Hindlimb muscle (tissue), 1 donor: ENCODE measurements around the gene ZBTB17. TPM values are rescaled to one million over a fixed set of nuclear protein-coding genes. Genes with fewer than 3 reads are reported as not detected.
"Not testable (repeated sequence)": the region's sequence is repeated elsewhere in the genome, so short reads cannot be mapped to it uniquely, and the experiment has no call there.

Experiments used
- DNase-seq: peaks from one replicate; pipeline ENCODE4 v3.0.0-alpha.2; 2013
- polyA plus RNA-seq: library from polyadenylated mRNA; unstranded; fragments of 120-200 nt; gene quantifications from one replicate; pipeline ENCODE4 v1.2.1, GENCODE V29; 2013; ENCODE audit not compliant: insufficient read length

The ZBTB17 gene
- polyA plus RNA-seq, 1 donor, result 24.5 TPM

DNA sequence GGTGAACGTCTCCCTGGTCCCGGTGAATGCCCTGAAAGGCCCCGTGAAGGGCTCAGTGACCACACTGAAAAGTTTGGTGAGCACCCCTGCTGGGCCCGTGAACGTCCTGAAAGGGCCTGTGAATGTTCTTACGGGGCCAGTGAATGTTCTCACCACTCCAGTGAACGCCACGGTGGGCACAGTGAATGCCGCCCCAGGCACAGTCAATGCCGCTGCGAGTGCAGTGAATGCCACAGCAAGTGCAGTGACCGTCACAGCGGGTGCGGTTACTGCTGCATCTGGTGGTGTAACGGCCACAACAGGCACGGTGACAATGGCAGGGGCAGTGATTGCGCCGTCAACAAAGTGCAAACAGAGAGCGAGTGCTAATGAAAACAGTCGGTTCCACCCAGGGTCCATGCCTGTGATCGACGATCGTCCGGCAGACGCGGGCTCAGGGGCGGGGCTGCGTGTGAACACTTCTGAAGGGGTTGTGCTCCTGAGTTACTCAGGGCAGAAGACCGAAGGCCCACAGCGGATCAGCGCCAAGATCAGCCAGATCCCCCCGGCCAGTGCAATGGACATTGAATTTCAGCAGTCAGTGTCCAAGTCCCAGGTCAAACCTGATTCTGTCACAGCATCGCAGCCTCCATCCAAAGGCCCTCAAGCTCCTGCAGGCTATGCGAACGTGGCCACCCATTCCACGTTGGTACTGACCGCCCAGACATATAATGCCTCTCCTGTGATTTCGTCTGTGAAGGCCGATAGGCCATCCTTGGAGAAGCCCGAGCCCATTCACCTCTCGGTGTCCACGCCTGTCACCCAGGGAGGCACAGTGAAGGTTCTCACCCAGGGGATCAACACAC, 41.5 kb downstream of the ZBTB17 start:
- DNase-seq, result no peak

DNA sequence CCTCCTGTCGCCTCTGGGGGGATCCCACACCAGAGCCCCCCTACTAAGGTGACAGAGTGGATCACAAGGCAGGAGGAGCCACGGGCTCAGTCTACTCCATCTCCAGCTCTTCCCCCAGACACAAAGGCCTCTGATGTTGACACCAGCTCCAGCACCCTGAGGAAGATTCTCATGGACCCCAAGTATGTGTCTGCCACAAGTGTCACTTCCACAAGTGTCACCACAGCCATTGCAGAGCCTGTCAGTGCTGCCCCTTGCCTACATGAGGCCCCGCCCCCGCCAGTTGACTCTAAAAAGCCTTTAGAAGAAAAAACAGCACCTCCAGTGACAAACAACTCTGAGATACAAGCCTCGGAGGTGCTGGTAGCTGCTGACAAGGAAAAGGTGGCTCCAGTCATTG, 42.2 kb downstream of the ZBTB17 start:
- no peak for DNase-seq

DNA sequence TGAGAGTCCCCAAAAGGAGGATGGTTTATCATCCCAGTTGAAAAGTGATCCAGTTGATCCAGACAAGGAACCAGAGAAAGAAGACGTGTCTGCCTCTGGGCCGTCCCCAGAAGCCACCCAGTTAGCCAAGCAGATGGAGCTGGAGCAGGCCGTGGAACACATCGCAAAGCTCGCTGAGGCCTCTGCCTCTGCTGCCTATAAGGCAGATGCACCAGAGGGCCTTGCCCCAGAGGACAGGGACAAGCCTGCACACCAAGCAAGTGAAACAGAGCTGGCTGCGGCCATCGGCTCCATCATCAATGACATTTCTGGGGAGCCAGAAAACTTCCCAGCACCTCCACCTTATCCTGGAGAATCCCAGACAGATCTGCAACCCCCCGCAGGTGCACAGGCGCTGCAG, 43.3 kb downstream of the ZBTB17 start:
- no peak for DNase-seq

DNA sequence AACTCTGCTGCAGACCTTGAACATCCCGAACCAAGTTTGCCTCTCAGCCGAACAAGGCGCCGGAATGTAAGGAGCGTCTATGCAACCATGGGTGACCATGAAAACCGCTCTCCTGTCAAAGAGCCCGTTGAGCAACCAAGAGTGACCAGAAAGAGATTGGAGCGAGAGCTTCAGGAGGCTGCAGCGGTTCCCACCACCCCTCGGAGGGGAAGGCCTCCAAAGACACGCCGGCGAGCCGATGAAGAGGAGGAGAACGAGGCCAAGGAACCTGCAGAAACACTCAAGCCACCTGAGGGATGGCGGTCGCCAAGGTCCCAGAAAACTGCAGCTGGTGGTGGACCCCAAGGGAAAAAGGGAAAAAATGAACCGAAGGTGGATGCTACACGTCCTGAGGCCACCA, 44.0 kb downstream of the ZBTB17 start:
- DNase-seq, result no peak

DNA sequence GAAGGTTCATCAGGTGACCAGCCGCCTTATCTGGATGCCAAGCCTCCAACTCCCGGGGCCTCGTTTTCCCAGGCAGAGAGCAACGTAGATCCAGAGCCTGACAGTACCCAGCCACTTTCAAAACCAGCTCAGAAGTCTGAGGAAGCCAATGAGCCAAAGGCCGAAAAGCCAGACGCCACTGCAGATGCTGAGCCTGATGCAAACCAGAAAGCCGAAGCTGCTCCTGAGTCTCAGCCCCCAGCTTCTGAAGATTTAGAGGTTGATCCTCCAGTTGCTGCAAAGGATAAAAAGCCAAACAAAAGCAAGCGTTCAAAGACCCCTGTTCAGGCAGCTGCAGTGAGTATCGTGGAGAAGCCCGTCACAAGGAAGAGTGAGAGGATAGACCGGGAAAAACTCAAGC, 44.5 kb downstream of the ZBTB17 start:
- DNase-seq, result no peak

DNA sequence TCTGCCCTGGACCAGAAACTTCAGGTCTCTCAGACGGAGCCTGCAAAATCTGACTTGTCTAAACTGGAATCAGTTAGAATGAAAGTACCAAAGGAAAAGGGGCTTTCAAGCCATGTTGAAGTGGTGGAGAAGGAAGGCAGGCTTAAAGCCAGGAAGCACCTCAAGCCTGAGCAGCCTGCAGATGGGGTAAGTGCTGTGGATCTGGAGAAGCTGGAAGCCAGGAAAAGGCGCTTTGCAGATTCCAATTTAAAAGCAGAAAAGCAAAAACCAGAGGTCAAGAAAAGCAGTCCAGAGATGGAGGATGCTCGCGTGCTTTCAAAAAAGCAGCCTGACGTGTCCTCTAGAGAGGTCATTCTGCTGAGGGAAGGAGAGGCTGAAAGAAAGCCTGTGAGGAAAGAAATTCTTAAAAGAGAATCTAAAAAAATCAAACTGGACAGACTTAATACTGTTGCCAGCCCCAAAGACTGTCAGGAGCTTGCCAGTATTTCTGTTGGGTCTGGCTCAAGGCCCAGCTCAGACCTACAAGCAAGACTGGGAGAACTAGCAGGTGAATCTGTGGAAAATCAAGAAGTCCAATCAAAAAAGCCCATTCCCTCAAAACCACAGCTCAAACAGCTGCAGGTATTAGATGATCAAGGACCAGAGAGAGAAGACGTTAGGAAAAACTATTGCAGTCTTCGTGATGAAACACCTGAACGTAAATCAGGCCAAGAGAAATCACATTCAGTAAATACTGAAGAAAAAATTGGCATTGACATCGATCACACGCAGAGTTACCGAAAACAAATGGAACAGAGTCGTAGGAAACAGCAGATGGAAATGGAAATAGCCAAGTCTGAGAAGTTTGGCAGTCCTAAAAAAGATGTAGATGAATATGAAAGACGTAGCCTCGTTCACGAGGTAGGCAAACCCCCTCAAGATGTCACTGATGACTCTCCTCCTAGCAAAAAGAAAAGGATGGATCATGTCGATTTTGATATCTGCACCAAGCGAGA, 46.6 kb downstream of the ZBTB17 start:
- DNase-seq, result no peak

DNA sequence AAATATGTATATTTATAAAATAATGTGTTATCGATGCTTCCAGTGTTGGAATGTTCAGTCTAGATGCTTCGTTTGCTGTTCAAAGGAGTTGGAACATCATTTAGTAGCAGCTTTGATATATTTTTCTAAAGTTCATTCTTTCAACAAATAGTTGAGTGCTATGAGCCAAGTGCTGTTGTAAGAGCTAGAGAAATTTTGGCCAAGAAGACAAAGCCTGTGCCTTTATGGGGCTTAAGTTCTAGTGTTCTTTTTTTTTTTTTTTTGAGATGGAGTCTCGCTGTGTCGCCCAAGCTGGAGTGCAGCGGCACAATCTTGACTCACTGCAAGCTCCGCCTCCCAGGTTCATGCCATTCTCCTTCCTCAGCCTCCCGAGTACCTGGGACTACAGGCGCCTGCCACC, 49.5 kb downstream of the ZBTB17 start:
- not testable (repeated sequence) for DNase-seq

DNA sequence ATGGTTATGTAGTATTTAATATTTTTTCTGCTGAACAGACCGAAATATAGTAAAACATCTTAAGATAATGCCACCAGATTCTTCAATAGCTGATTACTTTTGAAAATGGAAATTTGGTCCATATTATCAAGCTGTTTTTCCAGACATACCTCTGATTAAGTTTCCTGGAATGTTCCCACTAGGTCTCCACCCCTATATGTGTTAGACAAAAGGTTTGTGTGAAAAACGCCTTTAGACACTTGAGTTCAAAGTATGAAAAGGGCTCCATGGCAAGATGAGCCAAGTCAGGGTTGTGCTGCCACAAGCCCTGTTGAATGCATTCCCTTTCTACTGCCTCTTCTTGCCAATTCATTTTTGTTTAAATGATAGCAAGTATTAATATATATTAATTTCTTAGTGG, 52.7 kb downstream of the ZBTB17 start:
- DNase-seq, result no peak

DNA sequence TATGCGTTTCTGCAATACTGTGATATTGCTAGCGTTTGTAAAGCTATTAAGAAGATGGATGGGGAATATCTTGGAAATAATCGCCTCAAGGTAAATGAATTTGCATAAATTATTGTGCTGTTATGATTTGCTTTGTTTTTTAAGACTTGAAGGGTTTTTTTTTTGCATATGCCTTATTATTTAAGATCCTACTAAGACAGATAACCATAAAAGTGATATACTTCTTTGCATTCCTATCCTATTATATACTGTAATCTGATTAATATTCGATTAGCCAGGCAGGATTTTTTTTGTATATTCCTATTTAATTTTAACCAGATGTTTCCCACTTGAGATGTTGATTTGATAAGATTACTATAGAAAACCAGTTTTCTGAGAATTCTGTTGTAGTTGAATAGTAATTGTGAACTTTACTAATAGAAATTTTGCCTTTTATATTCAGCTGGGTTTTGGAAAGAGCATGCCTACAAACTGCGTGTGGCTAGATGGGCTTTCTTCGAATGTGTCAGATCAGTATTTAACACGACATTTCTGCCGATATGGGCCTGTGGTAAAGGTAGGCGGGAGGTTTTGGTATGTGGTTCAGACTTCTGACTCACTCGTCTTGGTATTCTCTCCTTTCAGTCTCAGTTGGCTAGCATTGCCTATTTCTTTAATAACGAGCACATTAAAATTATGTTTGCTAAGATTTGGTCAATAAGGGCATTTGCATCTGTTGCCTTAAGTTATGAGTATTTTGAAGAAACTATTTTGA, 56.8 kb downstream of the ZBTB17 start:
- DNase-seq, result no peak

DNA sequence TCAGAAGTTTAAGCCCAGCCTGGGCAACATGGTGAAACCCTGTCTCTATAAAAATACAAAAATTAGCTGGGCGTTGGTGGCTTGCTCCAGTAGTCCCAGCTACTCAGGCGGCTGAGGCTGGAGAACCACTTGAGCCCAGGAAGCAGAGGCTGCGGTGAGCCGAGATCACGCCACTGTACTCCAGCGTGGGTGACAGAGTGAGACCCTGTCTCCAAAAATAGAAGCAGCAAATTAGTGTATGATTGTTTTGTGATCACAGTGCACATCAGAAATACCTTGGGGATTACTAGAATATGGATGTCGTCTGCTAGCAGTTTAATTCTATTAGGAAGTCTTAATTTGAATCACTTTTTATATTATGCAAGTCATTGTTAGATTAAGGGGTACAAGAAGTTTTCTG, 59.0 kb downstream of the ZBTB17 start:
- no peak for DNase-seq

DNA sequence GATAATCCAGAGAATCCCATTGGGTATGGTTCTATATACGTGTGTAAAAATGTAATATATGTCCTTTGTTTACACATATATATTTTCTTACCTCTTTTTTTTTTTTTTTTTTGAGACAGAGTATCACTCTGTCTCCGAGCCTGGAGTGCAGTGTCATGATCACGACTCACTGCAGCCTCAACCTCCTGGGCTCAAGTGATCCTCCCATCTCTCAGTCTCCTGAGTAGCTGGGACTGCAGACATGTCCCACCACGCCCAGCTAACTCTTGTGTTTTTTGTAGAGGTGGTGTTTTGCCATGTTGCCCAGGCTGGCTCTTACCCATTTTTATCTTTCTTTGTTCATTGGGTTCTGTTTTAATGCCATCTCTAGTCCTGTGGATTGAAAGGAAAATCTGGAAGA, 59.5 kb downstream of the ZBTB17 start:
- DNase-seq, result no peak

DNA sequence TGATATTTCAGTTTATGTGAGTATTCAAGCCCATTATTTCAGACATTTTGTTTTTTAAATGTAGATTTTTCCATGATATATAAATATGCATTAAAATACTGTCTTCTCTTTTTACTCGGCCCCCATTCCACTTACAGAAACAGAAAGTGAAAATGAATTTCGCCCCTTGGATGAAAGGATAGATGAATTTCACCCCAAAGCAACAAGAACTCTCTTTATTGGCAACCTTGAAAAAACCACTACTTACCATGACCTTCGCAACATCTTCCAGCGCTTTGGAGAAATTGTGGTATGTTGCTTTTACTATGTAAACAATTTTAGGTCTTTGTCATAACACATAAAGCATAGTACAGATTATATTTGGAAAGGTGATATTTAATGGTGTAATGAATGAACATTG, 59.9 kb downstream of the ZBTB17 start:
- DNase-seq, result no peak

DNA sequence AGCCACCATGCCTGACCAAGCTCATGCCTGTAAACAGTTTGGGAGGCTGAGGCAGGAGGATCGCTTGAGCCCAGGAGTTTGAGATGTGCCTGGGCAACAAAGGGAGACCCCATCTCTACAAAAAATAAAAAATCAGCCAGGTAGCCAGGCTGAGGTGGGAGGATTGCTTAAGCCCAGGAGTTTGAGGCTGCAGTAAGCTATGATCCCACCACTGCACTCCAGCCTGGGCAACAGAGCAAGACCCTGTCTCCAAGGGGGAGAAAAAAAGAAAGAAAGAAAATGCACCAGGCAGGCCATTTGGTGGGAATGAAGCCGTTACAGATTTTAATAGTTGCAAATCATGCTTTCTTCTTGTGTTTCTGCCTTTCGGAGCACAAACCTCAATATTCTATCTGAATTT, 62.3 kb downstream of the ZBTB17 start:
- DNase-seq, result not testable (repeated sequence)

DNA sequence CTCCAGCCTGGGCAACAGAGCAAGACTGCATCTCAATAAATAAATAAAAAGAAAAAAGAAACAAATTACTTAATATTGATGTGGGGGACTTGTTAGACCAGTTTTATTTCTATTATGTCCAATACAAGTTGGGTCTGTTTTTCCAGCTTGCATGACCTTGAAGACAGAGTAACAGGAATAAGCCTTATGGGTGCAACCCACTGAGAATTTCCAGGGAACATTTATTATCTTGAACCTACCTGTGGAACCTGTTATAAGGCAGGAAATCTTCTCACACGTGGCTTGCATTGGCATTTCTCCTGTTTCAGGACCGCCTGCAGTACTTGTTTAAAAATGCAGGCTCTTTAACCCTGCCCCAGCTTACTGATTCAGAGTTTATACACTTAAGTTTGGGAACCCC, 64.0 kb downstream of the ZBTB17 start:
- DNase-seq, result no peak

DNA sequence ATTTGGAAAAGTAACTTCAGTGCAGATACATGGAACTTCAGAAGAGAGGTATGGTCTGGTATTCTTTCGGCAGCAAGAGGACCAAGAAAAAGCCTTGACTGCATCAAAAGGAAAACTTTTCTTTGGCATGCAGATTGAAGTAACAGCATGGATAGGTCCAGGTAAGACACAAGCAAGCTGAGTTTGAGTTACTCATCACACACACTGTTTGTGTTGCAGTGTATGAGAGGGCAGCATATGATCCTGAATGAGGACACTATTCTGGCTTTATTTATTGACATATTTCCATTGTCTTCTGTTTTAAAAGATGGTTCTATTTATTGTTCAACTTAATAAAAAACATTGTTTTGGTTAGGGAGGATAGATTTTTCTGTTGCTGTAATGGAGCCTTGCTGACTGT, 64.8 kb downstream of the ZBTB17 start:
- no peak for DNase-seq

DNA sequence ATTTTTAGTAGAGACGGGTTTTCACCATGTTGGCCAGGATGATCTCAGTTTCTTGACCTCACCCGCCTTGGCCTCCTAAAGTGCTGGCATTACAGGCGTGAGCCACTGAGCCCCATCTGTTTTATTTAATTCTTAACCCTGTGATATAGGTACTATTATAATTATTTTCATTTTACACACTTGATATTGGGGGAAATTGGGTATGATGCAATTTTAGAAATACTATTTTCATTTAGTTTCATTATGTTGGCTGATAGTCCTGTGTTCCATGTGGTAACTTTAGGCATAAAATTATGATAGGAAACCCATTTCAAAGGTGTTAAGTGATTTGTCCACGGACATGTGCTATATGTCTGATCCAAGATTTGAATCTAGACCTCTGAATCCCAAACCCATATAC, 67.3 kb downstream of the ZBTB17 start:
- no peak for DNase-seq

DNA sequence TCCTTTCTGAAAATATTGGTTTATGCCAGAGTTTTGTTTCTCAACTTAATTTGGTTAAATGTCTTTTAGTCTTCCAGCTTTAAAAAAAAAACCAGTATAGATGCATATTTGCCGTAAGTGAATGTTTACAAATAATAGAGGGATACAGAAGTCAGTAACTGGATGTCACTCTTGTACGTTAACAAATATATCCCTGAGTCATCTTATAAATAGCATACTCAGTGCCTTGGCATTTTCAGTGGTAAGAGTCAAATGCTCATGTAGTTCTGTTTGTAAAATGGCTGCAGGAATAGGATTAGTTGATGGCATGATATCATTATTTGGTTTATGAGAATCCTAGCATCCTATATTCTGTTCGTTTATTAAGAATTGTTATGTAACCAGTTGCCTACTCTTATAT, 73.0 kb downstream of the ZBTB17 start:
- DNase-seq, result no peak

DNA sequence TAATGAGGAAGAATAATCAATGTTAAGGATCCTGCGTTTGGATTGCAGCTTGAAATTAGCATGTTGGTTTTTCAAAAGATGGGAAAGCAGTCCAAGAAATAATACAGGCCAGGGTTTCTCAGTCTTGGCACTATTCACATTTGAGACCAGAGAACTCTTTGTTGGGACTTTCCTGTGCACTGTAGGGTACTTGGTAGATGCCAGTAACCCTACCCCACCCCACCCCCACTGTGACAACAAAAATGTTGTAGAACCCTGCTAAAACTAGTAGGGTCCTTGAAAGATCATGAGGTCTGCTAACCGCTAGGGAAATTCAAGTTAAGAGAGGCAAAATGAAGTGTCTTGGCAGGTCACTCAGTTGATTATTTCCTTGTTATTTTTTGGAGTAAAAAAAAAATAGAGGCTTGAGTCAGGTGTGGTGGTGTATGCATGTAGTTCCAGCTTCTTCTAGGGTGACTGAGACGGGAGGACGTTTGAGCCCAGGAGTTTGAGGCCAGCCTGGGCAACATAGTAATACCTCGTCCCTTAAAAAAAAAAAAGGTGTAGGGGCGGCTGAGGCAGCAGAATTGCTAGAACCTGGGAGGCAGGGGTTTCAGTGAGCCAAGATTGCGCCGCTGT, 75.1 kb downstream of the ZBTB17 start:
- DNase-seq, result no peak

DNA sequence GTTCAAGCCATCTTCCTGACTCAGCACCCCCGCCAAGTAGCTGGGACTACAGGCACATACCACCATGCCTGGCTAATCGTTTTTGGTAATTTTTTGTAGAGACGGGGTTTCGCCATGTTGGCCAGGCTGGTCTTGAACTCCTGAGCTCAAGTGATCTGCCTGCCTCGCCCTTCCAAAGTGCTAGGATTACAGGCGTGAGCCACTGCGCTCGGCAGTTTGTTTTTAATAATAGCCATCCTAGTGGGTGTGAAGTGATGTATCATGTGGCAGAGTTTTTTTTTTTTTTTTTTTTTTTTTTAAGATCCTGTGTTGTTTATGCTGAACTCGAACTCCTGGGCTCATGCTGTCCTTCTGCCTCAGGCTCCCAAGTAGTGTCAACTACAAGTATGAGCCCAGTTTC, 76.6 kb downstream of the ZBTB17 start:
- no peak for DNase-seq

DNA sequence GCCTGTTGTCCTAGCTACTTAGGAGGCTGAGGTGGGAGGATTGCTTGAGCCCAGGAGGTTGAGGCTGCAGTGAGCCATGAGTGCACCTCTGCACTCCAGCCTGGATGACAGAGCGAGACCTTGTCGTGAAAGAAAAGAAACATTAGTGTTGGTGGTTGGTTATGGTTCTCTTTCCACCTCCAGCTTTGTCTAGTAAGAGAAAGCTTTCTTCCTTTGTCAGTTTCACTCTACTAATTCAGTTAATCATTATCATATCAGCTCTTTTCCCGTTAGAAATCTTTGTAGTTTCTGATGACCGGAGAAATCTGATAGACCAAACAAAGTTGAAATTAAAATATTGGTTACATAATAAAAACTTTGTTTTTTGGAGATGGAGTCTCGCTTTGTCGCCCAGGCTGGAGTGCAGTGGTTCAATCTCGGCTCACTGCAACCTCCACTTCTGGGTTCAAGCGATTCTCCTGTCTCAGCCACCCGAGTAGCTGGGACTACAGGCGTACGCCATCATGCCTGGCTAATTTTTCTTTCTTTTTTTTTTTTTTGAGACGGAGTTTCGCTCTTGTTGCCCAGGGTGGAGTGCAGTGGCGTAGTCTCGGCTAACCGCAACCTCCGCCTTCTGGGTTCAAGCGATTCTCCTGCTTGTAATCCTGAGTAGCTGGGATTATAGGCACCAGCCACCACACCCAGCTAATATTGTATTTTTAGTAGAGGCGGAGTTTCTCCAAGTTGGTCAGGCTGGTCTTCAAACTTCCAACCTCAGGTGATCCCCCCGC, 78.9 kb downstream of the ZBTB17 start:
- not testable (repeated sequence) for DNase-seq

DNA sequence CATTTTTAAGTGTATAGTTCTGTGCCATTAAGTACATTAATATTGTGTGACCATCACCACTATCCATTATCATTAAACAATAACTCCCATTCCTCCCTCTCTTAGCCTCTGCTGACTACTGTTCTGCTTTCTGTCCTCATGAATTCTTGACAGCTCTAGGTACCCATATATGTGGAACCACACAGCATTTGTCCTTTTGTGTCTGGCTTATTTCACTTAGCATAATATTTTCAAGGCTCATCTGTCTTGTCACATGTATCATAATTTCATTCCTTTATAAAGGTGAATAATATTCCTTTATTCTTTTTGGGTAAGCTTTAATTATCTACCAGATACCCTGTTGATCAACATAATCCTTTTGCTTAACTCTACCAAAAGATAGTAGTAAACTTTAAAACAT, 80.7 kb downstream of the ZBTB17 start:
- DNase-seq, result no peak
